HEK293 (cell line): Measurements from ENCODE around the gene MRNIP.
A peak's percentile ranks its signal among the peaks of the same experiment; 100 is the strongest.

ENCODE experiments used
- AEBP2 ChIP-seq: fragments of 450-650 bp; formaldehyde crosslinking; IDR thresholded peaks from 2 replicates; pipeline ENCODE4 v1.5.1; 2016; ENCODE audit warnings: missing biosample characterization, missing genetic modification characterization, borderline replicate concordance
- GLI4 ChIP-seq: fragments of 450-650 bp; formaldehyde crosslinking; IDR thresholded peaks from 2 replicates; pipeline ENCODE4 v1.5.1; 2016; ENCODE audit warnings: missing biosample characterization, missing genetic modification characterization
- KLF16 ChIP-seq: fragments of 450-650 bp; formaldehyde crosslinking; IDR thresholded peaks from 2 replicates; pipeline ENCODE4 v1.5.1; 2017; ENCODE audit warnings: missing biosample characterization, missing genetic modification characterization
- PRDM2 ChIP-seq: fragments of 450-650 bp; formaldehyde crosslinking; IDR thresholded peaks from 2 replicates; pipeline ENCODE4 v1.5.1; 2016; ENCODE audit warnings: missing biosample characterization, missing genetic modification characterization, borderline replicate concordance
- RBAK ChIP-seq: fragments of 450-650 bp; formaldehyde crosslinking; IDR thresholded peaks from 2 replicates; pipeline ENCODE4 v1.5.1; 2016; ENCODE audit warnings: missing biosample characterization, missing genetic modification characterization
- REPIN1 ChIP-seq: fragments of 450-650 bp; formaldehyde crosslinking; IDR thresholded peaks from 2 replicates; pipeline ENCODE4 v1.5.1; 2017; ENCODE audit warnings: missing biosample characterization, missing genetic modification characterization, low read depth
- REST ChIP-seq: fragments of 450-650 bp; formaldehyde crosslinking; IDR thresholded peaks from 2 replicates; pipeline ENCODE4 v1.5.1; 2016; ENCODE audit warnings: missing biosample characterization, missing genetic modification characterization
- SP2 ChIP-seq: fragments of 450-650 bp; formaldehyde crosslinking; IDR thresholded peaks from 2 replicates; pipeline ENCODE4 v1.5.1; 2016; ENCODE audit warnings: missing biosample characterization, missing genetic modification characterization
- ZBTB11 ChIP-seq: fragments of 450-650 bp; formaldehyde crosslinking; conservative IDR thresholded peaks from 2 replicates; pipeline ENCODE4 v1.5.1; 2016; ENCODE audit warnings: low read depth, missing biosample characterization, missing genetic modification characterization
- ZBTB48 ChIP-seq: fragments of 450-650 bp; formaldehyde crosslinking; IDR thresholded peaks from 2 replicates; pipeline ENCODE4 v1.5.1; 2016; ENCODE audit warnings: missing biosample characterization, missing genetic modification characterization
- ZBTB7A ChIP-seq: fragments of 450-650 bp; formaldehyde crosslinking; IDR thresholded peaks from 2 replicates; pipeline ENCODE4 v1.5.1; 2016; ENCODE audit warnings: low read depth, missing biosample characterization, missing genetic modification characterization
- ZNF138 ChIP-seq: fragments of 450-650 bp; formaldehyde crosslinking; IDR thresholded peaks from 2 replicates; pipeline ENCODE4 v1.5.1; 2016; ENCODE audit warnings: missing biosample characterization, missing genetic modification characterization, borderline replicate concordance
- ZNF155 ChIP-seq: fragments of 450-650 bp; formaldehyde crosslinking; IDR thresholded peaks from 2 replicates; pipeline ENCODE4 v1.5.1; 2016; ENCODE audit warnings: missing biosample characterization, missing genetic modification characterization
- ZNF157 ChIP-seq: fragments of 450-650 bp; formaldehyde crosslinking; IDR thresholded peaks from 2 replicates; pipeline ENCODE4 v1.5.1; 2016; ENCODE audit warnings: missing biosample characterization, missing genetic modification characterization
- ZNF174 ChIP-seq: fragments of 450-650 bp; formaldehyde crosslinking; IDR thresholded peaks from 2 replicates; pipeline ENCODE4 v1.5.0; 2017; ENCODE audit warnings: missing biosample characterization, mild to moderate bottlenecking, missing genetic modification characterization
- ZNF202 ChIP-seq: fragments of 450-650 bp; formaldehyde crosslinking; IDR thresholded peaks from 2 replicates; pipeline ENCODE4 v1.5.1; 2016; ENCODE audit warnings: missing biosample characterization, missing genetic modification characterization, borderline replicate concordance
- ZNF391 ChIP-seq: fragments of 450-650 bp; formaldehyde crosslinking; IDR thresholded peaks from 2 replicates; pipeline ENCODE4 v1.5.1; 2016; ENCODE audit warnings: low read depth, missing biosample characterization, missing genetic modification characterization, borderline replicate concordance
- ZNF404 ChIP-seq: fragments of 450-650 bp; formaldehyde crosslinking; IDR thresholded peaks from 2 replicates; pipeline ENCODE4 v1.5.1; 2017; ENCODE audit warnings: missing biosample characterization, missing genetic modification characterization
- ZNF549 ChIP-seq: fragments of 450-650 bp; IDR thresholded peaks from 2 replicates; pipeline ENCODE4 v1.5.1; 2018; ENCODE audit warnings: missing biosample characterization, missing genetic modification characterization, mild to moderate bottlenecking, inconsistent platforms, moderate library complexity
- ZNF558 ChIP-seq: fragments of 450-650 bp; formaldehyde crosslinking; IDR thresholded peaks from 2 replicates; pipeline ENCODE4 v1.5.1; 2016; ENCODE audit warnings: missing biosample characterization, missing genetic modification characterization
- ZNF621 ChIP-seq: fragments of 450-650 bp; formaldehyde crosslinking; IDR thresholded peaks from 2 replicates; pipeline ENCODE4 v1.5.1; 2017; ENCODE audit warnings: missing biosample characterization, missing genetic modification characterization
- ZNF704 ChIP-seq: fragments of 450-650 bp; formaldehyde crosslinking; IDR thresholded peaks from 2 replicates; pipeline ENCODE4 v1.5.1; 2016; ENCODE audit warnings: missing biosample characterization, missing genetic modification characterization
- ZNF776 ChIP-seq: fragments of 450-650 bp; formaldehyde crosslinking; IDR thresholded peaks from 2 replicates; pipeline ENCODE4 v1.5.0; 2017; ENCODE audit warnings: missing biosample characterization, missing genetic modification characterization, borderline replicate concordance
- ZSCAN23 ChIP-seq: fragments of 450-650 bp; formaldehyde crosslinking; IDR thresholded peaks from 2 replicates; pipeline ENCODE4 v1.5.1; 2016; ENCODE audit warnings: missing biosample characterization, missing genetic modification characterization

The MRNIP gene

GRCh38 chr5:179858586-179859427 lies at the start of gene MRNIP (continued):
- TF ChIP-seq ZNF202 (tag by site-specific recombination) (no peak), REPIN1 (no peak), SP2 (tag by site-specific recombination) (peak; percentile 90), ZNF404 (tag by site-specific recombination) (no peak), ZSCAN23 (tag by site-specific recombination) (no peak), GLI4 (tag by site-specific recombination) (no peak), ZNF391 (tag by site-specific recombination) (no peak), ZNF558 (tag by site-specific recombination) (no peak), PRDM2 (tag by site-specific recombination) (no peak), ZNF157 (no peak), ZNF174 (tag by site-specific recombination) (no peak), ZNF138 (tag by site-specific recombination) (no peak), KLF16 (tag by site-specific recombination) (0 out of 2 replicates have a peak, but pooled peaks have one; percentile 51), ZNF776 (tag by site-specific recombination) (no peak), RBAK (no peak), AEBP2 (tag by site-specific recombination) (no peak), ZNF621 (tag by site-specific recombination) (no peak), ZNF549 (tag by site-specific recombination) (no peak), ZBTB48 (tag by site-specific recombination) (peak; percentile 16; the same call in 1 of the 2 replicates), ZBTB11 (tag by site-specific recombination) (no peak; the same call in 1 of the 2 replicates), ZBTB7A (tag by site-specific recombination) (peak; percentile 14; the same call in 1 of the 2 replicates), REST (no peak), ZNF155 (no peak), ZNF704 (tag by site-specific recombination) (no peak)
